AML-193 (cell line): Measurements from ENCODE around the gene SECISBP2.
"Not testable (repeated sequence)": the region's sequence is repeated elsewhere in the genome, so short reads cannot be mapped to it uniquely, and the experiment has no call there.

ENCODE experiments used
- DNase-seq, 2 experiments: peaks; one replicate each; lab custom pipeline; 2025; lab: John Stamatoyannopoulos, UW

Gene SECISBP2

DNA sequence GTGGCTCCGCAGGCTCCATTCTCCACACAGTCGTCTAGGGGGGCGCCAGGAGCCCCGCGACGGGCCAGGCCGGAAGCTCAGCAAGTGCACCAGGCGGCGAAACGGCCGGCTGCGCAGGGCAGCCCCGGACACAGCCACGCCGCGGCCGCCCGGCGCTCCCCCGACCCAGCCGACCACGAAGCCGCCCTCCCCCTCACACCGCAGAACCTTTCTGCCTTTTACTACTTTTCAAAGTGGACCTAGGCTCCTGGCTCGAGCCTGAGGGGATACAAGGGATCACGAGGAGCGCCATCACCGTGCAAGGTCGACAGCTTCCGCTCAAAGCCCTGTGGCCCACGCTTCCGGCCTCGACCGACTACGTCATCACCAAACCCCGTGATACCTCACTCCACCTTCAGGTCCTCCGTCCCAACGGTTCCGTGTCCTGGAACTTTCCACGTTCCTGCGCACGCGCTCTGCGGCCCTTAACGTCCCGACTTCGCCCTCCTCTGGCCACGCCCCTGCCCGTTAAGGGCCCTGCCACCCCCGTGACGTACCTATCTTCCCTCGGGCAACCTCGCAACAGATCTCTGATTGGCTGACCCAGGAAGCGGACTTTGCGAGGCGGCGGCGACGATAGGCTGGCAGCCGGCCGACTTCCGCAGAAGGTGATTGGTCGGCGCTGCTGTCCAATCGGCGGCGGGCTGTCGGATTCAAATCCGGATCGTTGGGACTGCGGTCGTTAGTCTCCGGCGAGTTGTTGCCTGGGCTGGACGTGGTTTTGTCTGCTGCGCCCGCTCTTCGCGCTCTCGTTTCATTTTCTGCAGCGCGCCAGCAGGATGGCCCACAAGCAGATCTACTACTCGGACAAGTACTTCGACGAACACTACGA, 7.6 kb upstream of the SECISBP2 start, which contains the start of gene CKS2:
CKS2 (plus strand) TSS at position 721 of the 871 bp plus-strand sequence; CDS start at position 819, 98 bp downstream.
- peak; percentile 99 for DNase-seq

DNA sequence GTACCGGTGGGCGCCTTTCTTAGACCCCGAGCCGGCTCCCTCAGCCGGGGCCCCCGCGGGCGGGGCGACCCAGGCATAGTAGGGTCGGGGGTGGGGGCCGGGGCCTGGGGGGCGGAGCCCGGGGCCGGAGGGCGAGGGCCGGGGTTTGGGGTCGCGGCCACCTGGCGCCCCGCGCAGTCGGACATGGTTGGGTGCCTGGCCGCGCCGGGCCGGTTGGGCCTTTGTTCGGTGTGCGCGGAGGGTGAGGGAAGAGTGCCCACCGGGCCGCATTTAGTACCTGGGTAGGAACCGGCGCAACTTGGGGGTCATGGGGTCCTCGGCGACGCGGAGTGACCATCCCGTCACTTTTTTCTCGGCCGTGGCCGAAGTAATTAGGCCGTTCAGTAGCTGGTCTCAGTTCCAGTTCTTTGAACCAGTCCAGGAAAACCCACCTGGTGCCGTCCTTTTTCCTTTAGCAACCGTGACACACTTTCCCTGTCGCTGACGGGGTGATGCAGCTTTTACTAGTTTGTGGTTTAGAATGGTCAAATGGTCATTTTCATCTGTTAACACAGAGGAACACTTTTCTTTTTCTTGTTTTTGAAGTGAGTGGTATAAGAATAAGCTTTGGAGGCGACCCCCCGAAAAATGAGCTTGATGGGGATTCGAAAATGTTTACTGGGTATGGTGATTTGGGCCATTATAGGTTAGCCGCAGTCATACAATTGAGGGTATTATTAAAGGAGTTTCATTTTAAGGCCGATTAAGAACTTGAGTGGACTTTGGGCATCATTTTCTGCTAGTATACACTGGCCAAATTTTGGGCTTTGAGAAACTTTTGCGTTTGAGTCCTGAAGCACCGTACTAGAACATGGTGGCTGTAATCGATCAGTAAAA, 6.7 kb upstream of the SECISBP2 start:
- DNase-seq, result no peak

DNA sequence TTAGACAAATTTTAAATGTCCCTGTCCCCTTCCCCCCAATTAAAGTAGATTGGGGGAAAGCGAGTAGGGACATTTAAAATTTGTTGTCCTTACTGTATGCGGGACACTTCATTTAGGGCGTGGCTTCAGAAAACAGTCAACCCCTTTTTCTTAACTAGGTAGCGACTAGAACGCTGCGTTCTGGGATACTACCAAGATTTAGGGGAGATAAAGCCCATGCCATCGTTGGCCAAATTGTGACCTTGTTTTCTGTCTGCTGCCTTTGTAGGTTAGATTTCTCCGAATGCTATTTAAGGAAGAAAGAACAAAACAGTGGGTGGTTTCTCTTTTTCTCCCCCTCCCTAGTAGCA, 6.1 kb upstream of the SECISBP2 start:
- DNase-seq, result peak; percentile 35 to 43

DNA sequence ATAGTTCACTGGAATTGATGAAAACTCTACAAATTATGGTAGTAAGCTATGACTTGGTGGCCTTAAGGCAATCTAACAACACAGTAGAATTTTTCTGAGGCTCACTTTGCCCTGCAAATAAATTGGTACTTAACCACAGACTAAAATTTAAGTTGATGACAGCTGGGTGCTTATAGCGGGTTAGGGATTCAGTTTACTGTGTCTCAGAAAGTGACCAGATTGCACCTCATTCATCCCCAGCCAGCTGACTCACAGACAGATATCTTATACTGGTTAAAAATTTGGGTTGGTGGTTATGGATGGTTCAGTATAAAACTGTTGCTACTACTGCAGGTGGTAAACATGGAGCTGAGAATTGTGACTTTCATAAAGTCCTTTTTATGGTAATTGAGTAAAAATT, 4.5 kb upstream of the SECISBP2 start:
- DNase-seq, result no peak

DNA sequence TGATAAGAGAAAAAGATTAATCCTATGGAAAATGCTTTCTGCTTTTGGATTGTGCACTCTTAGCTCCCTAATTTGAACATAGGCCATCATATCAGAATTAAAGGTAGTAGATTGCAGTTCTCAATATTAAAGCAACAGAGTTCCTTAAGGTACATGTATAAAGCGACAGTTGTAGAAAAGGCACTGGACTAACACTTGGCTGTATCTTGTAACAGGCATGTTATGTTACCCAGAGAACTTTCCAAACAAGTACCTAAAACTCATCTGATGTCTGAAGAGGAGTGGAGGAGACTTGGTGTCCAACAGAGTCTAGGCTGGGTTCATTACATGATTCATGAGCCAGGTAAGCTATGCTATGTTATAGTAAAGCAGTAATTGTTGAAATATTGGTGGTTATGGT, 3.3 kb upstream of the SECISBP2 start:
- DNase-seq, result no peak

DNA sequence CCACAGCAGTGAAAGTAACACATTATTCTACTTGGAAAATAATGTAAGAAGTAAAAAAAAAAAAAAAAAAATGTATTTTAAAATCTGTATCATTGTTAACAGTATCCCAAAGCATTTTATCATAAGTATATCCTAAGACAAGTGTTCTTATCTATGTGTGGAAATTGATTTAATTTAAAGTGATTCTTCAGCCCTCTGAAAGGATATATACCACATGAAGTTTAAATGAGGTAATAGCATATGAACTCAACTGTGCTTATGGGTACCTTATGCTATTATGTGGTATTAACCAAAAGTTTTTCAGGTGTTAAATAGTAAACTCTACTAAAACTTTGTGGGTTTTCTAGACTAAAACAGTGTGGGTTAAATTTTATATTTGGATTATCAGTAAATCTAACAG, 2.8 kb upstream of the SECISBP2 start:
- no peak for DNase-seq

DNA sequence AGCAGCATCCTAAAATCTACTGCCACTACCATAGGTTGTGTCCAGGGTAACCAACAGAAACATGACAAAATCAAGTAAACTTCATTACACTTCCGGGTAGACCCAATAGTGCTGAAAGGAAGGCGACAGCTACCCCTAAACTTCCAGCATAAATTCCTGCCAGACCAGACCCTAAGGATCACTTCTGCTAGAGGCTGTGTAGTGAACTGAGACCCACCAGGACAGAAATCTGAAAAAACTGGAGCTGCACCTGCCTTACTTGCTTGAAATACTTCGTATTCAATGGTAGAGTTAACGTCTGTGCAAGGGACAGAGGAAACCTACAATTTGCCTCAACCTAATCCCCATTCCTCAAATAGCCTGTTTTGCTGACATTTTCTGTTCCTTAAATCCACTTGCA, 1.0 kb upstream of the SECISBP2 start:
- no peak for DNase-seq

DNA sequence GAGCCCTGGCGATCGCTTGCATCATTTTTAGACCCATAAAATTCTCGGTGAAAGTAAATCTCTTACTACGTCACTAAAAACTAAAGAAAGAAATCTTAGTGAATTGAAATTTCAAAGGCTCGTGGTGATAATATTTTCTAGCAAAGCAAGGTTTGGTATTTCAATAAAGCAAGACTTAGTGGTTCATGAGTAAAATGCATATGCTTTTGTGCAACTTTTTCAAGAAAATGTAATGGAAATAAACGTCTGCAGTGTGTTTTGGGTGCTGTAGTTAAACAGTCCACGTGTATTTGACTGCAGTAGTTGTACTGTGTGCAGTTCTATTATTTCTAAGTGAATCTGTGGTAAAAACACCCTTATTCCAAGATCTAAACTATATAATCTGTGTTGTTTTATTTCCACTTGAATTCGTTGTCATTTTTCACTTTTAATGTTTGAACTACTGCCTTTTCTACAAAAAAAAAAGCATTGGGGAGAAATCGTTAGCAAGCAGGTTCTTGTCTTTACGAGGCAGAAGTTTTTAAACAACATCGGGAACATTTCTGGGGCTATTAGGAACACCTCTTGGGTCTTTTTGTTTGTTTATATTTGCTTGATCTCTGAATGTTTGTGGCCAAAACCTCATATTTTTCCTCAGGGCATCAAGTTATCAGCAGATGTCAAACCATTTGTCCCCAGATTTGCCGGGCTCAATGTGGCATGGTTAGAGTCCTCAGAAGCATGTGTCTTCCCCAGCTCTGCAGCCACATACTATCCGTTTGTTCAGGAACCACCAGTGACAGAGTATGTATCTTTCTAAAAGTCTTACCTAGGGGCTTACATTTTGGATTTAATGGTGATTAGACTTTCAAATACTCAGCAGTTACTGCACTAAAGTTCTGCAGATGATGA, 960 bp downstream of the SECISBP2 start:
- no peak for DNase-seq

DNA sequence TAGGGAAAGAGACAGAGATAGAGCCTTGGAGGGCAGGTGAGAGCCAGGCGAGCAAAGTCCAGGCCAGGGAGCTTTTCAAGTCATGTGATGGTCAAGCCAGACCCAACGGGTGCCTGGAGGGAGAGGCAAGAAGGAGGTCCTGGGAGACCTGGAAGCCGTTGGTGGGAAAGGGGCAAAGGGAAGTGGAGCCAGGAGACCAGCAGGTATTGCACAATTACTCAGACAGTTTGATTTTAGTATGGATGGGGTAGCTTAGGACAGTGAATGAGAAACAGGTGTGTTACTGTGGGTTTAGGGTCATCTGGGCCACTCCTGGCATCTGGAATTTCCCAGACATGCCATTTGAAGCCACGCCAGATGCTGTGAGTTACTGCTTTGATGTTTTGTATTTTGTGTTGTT, 5.1 kb downstream of the SECISBP2 start:
- DNase-seq, result no peak

DNA sequence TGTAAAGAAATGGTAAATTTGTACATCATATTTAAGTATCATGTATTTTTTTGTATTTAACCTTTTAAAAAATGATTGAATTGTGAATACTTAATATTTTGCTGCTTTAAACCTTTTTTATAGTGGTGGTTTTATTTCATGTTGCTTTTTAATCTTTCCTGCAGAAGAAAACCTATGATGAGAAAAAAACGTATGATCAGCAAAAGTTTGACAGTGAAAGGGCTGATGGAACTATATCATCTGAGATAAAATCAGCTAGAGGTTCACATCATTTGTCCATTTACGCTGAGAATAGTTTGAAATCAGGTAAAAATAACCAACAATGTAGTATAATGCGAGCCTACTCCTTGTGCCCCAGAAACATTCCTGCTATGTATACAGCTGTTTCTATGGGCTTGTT, 7.4 kb downstream of the SECISBP2 start:
- no peak for DNase-seq

DNA sequence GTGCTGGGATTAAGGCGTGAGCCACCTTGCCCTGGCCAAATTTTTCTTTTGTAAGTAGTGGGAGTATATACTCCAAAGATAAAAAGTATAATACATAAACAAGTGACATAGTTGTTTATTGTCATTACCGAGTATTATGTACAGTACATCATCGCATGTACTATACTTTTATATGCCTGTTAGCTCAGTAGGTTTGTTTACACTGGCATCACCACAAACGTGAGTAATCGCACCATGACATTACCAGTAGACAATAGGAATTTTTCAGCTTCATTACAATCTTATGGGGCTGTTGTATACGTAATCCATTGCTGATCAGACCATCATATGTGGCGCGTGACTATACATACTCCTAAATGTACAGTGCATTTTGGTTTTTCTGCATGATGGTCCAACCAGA, 9.8 kb downstream of the SECISBP2 start:
- no peak for DNase-seq

DNA sequence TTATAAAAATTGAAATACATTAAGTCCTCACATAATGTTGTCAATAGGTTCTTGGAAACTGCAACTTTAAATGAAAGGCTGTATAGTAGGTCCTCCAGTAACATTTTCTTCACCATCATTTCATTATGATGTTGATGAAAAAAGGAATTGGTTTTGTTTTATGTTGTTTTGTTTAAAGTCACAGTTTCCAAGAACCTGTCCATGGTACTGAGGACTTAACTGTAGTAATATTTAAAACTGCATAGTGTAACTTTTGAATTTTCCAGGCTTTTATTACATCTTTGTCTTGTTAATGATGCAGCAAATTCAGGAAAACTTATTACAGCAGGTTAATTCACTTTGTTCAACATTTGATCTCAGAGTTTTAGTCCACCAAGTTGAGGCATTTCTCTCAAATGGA, 11.6 kb downstream of the SECISBP2 start:
- DNase-seq, result no peak

DNA sequence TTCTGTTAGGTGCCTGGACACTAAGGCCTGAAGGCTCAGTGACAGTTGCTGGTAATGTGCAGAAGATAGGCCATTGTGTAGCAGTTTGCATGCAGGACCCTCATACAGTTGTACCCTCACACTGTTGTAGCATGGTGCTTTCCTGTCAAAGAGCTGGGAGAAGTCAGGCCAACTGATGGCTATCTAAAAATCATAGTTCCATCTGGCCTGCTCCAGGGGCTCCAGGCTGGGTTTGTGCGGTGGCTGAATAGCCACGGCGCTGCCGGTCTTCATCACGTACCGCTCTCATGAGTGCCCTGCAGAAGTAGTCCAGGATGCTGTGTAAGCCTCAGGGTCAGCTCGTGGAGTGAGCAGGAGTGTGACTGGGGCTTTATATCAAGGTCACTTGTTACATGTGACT, 12.2 kb downstream of the SECISBP2 start:
- no peak for DNase-seq

DNA sequence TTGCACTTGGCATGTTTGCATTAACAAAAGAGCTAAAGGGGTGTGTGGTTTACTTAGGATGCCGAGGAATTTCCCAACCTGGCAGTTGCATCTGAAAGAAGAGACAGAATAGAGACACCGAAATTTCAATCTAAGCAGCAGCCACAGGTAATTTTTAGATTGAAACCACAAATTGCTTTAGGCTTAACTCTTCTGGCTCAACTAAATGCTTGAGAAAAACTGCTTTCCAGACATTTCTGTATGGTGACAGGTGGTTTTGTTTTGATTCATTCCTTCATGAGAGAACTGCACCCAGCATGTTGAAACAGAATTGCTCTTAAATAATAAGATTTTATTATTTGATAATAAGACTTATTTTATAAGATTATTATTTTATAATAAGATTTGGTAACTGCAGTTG, 21.5 kb downstream of the SECISBP2 start:
- DNase-seq, result no peak

DNA sequence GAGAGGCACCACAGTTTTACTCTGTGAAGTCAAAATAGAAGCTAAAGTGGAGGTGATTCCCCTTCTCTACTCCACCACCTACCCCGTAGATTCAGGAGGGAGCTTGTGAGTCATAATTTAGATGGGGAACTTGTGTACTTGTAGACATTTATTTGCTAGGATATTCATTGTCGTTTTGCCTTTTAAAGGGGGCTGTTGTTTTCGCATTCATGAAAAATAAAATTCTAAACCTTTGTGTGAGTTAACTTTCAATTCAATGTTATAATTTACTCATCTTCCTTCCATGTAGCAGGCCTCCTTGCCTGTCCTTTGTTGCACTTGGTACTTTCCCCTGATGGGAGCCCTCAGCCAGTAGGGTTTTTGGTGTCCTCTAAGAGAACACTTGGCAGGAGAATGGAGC, 22.0 kb downstream of the SECISBP2 start:
- DNase-seq, result no peak

DNA sequence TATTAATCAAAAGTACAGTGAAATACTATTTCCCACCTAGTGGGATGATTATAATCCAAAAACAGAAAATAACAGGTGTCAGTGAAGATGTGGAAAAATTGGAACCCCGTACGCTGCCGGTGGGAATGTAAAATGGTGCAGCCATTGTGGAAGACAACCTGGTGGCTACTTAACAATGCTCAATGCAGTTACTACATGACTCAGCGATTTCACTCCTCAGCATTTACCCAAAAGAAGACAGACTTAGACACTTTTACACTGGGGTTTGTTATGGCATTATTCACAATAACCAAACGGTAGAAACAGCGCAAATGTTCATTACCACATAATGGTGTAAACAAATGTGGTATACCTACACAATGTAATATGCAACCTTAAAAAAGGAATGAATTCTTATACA, 23.9 kb downstream of the SECISBP2 start:
- DNase-seq, result no peak

DNA sequence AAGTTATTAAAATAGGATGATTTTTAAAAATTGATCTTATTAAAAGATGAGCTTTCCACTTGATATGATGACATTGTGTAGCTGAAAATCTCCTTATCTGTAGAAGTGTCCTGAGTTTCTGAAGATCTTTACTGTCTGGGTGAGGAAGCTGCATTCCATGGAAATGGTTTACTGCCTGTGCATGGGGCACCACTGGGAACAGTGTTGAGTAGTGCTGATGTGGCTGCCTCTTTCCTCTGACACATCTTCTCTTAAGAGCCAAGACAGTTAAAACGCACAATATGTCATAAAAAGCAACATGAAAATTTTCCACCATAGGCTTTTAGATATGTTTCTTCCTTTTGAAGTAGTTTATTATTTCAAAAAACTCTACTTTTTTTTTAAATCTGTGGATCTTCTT, 24.6 kb downstream of the SECISBP2 start:
- DNase-seq, result no peak

DNA sequence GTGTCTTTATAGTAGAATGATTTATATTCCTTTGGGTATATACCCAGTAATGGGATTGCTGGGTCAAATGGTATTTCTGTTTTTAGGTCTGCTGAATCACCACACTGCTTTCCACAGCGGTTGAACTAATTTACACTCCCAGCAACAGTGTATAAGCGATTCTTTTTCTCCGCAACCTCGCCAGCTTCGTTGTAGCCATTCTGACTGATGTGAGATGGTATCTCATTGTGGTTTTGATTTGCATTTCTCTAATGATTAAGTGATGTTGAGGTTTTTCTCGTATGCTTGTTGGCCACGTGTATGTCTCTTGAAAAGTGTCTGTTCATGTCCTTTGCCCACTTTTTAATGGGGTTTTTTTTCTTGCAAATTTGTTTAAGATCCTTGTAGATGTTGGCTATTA, 25.5 kb downstream of the SECISBP2 start:
- not testable (repeated sequence) for DNase-seq

DNA sequence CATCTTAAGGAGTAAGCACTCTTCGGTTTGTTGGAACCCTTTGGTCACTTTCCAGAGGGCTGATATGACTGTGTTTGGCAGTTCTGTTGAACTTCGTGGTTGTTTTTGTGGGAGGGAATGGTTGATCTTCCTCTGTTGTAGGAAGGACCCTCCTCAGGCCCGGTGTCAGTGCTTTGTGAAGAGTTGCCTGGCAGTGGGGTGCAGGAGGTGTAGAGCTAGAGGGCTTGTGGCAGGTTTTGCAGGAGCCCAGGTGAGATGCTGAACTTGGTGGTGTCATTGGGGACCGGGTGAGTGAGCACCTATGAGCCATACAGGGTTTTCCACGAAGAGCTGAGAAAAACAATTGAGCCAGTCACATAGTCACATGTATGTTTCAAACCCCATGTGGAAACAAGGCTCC, 27.2 kb downstream of the SECISBP2 start:
- no peak for DNase-seq

DNA sequence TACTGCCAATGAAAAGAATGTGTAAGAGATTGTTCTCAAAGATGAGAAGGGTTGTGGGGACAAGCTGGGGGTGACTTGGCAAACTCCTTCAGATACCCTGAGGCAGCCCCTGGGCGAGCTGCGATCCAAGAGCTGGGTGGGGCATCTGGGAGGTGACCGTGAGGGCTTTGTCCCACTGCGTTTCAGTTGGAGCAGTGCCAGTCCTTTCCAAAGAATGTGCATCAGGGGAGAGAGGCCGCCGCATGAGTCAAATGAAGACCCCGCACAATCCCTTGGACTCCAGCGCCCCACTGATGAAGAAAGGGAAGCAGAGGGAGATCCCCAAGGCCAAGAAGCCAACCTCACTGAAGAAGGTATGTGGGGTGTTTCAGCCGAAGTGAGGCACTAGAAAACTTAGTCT, 28.4 kb downstream of the SECISBP2 start:
- DNase-seq, result no peak

DNA sequence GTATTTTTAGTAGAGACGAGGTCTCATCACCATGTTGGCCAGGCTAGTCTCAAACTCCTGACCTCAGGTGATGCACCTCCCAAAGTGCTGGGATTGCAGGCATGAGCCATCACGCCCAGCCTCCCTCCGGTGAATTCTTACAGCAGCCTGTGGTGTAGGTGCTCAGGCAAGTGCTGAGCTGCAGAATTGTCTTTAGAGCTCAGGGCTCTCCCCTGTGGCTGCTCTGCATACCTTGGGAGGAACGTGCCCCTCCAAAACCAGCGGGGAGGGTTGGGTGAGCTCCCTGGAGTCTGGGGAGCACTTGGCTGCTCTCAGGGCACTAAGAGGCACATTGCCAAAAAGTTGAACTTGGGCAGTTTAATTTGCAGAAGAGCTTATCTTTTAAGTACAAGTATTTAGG, 29.4 kb downstream of the SECISBP2 start:
- no peak for DNase-seq

DNA sequence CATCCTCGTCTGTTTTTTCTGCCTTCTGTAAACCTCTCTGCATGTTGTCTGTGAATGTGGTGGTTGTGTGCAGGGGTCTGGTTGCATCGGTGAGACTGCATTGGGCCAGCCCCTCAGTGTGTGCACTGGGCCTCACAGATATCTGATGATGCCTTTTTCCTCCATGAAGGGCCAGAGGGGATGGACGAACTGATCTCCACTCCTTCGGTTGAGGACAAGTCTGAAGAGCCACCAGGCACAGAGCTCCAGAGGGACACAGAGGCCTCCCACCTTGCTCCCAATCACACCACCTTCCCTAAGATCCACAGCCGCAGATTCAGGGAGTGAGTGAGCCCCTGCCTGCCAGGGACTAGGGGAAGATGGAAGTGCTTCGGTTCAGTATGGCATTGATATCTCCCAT, 31.3 kb downstream of the SECISBP2 start:
- DNase-seq, result no peak
